Kidney epithelial cell (primary cell): ENCODE measurements around the gene TMEM219. TPM values are rescaled to one million over a fixed set of nuclear protein-coding genes. Genes with fewer than 3 reads are reported as not detected.

Experiments used
- DNase-seq: peaks from one replicate; pipeline ENCODE4 v3.0.0-alpha.2; 2010; ENCODE audit warnings: low read depth
- H3K27me3 ChIP-seq: 2 replicates; pipeline ENCODE4 v1.6.0; 2011; ENCODE audit warnings: low read length; ENCODE audit not compliant: control insufficient read depth, insufficient read depth
- H3K36me3 ChIP-seq: 2 replicates; pipeline ENCODE4 v1.5.1; 2011; ENCODE audit warnings: low read length; ENCODE audit not compliant: control insufficient read depth, insufficient read depth
- H3K4me3 ChIP-seq: 2 replicates; pipeline ENCODE4 v1.5.1; 2011; ENCODE audit warnings: low read depth, mild to moderate bottlenecking, control low read depth, low read length
- total RNA-seq: library from RNA; depleted of rRNA; stranded (reverse); fragments of >200 nt; gene quantifications from 2 replicates; pipeline ENCODE4 v1.2.3, GENCODE V29; 2015
- TF ChIP-seq, protein P1 (sequence below): IDR thresholded peaks from 2 replicates; pipeline ENCODE4 v1.5.1; 2011; ENCODE audit warnings: mild to moderate bottlenecking, moderate library complexity, low read length, control low read depth, inconsistent platforms; ENCODE audit not compliant: insufficient read depth, poor library complexity, severe bottlenecking

The TMEM219 gene
- total RNA-seq, 1 donor from 2014 or later = 175 TPM

DNA sequence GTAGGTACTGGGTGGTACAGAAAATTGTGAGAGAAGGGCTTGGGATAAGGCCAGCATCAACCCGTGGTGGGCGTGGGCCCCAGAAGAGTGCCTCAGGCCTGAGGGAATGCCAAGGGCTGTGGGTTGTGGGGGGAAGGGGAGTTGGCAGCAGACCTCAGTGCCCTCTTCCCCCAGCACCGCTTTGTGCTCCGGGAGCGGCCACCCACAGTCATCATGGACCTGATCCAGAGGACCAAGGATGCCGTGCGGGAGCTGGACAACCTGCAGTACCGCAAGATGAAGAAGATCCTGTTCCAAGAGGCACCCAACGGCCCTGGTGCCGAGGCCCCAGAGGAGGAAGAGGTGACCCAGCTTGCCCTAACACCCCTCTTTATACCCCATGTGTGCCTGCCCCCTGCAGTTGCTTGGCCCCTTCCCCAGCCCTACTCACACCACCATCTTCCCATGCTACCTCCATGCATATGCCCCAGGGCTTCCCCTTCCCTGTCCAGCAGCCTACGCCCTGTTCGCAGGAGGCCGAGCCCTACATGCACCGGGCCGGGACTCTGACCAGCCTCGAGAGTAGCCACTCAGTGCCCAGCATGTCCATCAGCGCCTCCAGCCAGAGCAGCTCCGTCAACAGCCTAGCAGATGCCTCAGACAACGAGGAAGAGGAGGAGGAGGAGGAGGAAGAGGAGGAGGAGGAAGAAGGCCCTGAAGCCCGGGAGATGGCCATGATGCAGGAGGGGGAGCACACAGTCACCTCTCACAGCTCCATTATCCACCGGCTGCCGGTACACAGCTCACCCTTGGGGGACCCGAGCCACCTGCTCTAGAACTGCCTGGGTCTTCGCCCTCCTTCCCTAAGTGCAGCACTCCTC is 20.9 kb downstream of the TMEM219 start:
- DNase-seq = no peak
- Histone ChIP-seq H3K27me3 (no peaks in the 10 kb centered on the region), H3K4me3 (no peak overlapping the region), H3K36me3 (peaks cover 3% of the 10 kb centered on the region)
- TF ChIP-seq, protein P1, sequence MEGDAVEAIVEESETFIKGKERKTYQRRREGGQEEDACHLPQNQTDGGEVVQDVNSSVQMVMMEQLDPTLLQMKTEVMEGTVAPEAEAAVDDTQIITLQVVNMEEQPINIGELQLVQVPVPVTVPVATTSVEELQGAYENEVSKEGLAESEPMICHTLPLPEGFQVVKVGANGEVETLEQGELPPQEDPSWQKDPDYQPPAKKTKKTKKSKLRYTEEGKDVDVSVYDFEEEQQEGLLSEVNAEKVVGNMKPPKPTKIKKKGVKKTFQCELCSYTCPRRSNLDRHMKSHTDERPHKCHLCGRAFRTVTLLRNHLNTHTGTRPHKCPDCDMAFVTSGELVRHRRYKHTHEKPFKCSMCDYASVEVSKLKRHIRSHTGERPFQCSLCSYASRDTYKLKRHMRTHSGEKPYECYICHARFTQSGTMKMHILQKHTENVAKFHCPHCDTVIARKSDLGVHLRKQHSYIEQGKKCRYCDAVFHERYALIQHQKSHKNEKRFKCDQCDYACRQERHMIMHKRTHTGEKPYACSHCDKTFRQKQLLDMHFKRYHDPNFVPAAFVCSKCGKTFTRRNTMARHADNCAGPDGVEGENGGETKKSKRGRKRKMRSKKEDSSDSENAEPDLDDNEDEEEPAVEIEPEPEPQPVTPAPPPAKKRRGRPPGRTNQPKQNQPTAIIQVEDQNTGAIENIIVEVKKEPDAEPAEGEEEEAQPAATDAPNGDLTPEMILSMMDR = no peak

DNA sequence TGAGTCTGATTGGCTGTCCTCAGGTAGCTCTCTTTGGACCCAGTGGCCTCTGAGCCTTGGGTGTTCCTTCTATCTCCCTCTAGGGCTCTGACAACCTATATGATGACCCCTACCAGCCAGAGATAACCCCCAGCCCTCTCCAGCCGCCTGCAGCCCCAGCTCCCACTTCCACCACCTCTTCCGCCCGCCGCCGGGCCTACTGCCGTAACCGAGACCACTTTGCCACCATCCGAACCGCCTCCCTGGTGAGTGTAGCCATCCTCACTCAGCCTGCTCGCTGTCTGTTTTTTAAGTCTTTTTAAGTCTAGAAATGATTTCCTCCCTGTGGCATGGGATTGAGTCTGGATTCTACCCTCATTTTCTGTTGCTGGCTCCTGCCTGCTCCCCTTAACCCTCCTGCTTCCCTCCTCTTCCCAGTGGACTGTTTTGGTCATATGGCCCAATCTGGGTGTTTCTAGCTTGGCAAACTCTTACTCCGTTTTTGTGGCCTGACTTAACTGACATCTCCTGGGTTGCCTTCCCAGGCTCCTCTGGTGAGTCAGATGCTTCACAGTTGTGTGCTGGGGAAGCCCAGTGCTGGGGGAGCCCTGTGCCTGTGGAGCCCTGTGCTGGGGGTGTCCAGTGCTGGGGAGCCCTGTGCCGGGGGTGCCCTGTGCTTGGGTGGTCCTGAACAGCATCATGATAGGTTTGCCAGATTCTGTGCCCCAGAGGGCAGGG is 21.7 kb downstream of the TMEM219 start:
- H3K36me3 ChIP-seq = peaks cover 1% of the 10 kb centered on the region
- H3K4me3 ChIP-seq = no peak overlapping the region
- H3K27me3 ChIP-seq = no peaks in the 10 kb centered on the region
- TF ChIP-seq, protein P1 = no peak
- DNase-seq = no peak

DNA sequence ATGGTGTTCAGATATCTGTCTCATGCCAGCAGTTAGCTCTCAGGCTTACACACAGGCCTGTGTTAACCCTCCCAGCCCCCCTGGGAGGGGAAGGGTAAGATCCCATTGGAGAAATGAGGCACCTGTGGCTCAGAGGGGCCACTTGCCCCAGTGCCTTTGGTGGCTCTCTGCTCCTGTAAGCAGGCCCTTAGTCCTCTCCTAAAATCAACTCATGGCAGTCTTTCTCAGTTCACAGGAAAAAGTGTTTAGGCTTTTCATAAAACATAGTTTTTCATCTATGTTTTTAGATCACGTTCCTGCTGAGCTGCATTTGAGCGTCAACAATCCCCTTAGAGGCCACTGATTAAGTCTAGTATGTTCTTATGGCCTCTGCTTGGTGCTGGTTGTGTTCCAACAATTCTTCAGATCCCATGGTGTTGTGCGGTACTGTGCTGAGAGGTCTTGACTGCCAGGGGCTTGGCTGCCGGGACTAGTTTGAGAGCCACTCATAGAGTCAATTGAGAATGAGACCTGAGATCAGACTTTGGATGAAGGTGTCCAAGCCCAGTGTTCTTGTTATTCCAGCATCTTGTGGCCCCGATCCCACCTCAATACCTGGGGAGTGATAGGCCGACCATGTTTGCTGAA is 22.4 kb downstream of the TMEM219 start:
- Histone ChIP-seq H3K36me3 (peaks cover 1% of the 10 kb centered on the region), H3K4me3 (no peak overlapping the region), H3K27me3 (no peaks in the 10 kb centered on the region)
- no peak for DNase-seq
- TF ChIP-seq, protein P1 = no peak

DNA sequence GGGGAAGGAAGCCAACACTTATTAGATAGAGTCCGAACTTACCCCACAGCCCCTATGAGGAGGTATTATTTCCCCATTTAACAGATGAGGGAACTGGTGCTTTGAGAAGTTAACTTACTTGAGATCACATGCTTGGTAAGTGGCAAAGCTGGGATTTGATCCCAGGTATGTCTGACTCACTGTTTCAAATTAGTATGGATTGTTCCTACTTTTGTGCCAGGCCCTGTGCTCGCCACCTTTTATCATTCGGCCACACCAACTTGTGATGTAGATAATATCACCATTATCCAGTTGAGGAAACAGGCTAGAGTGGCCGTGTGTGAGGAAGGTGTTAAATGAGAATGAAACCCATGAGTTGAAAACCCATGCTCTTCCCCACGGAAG is 22.9 kb downstream of the TMEM219 start:
- no peak for DNase-seq
- TF ChIP-seq, protein P1 = no peak
- Histone ChIP-seq H3K27me3 (no peaks in the 10 kb centered on the region), H3K4me3 (no peak overlapping the region), H3K36me3 (peaks cover 1% of the 10 kb centered on the region)

DNA sequence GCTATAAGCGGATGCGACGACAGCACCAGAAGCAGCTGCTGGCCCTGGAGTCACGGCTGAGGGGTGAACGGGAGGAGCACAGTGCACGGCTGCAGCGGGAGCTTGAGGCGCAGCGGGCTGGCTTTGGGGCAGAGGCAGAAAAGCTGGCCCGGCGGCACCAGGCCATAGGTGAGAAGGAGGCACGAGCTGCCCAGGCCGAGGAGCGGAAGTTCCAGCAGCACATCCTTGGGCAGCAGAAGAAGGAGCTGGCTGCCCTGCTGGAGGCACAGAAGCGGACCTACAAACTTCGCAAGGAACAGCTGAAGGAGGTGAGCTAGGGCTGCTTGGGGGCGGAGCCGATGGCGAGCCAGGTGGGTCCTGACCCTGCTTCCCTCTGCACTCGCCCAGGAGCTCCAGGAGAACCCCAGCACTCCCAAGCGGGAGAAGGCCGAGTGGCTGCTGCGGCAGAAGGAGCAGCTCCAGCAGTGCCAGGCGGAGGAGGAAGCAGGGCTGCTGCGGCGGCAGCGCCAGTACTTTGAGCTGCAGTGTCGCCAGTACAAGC is 23.5 kb downstream of the TMEM219 start:
- Histone ChIP-seq H3K4me3 (no peak overlapping the region), H3K36me3 (peaks cover 1% of the 10 kb centered on the region), H3K27me3 (no peaks in the 10 kb centered on the region)
- DNase-seq = no peak
- TF ChIP-seq, protein P1 = no peak
